Stimulated activated CD8-positive, alpha-beta memory T cell treated with anti-CD3 and anti-CD28 coated beads, Interleukin-7, amount 100 ng/mL, for 24 hours (primary cell): ENCODE data around the gene ACO2.
A peak's percentile ranks its signal among the peaks of the same experiment; 100 is the strongest.
"Not testable (repeated sequence)": the region's sequence is repeated elsewhere in the genome, so short reads cannot be mapped to it uniquely, and the experiment has no call there.

ENCODE experiments used
- DNase-seq: peaks from one replicate; pipeline ENCODE4 v3.0.0-alpha.2; 2020; ENCODE audit warnings: low read depth

Gene ACO2

DNA sequence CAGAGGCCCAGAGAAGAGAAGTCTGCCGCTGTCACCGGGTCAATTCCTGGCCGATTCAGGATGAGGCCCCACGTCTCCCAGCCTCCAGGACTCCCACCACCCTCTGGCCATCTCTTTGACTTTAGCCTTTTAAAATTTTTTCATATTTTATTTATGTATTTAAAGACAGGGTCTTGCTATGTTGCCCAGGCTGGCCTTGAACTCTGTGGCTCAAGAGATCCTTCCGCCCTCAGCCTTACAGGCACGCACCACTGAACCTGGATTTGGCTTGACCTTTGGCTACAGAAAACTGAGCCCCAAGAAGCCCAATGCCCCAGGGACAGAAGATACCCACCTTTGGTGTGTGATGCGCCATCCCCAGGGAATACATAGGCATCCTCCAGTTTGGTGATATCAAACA, 71.4 kb downstream of the ACO2 start:
- DNase-seq, result no peak

DNA sequence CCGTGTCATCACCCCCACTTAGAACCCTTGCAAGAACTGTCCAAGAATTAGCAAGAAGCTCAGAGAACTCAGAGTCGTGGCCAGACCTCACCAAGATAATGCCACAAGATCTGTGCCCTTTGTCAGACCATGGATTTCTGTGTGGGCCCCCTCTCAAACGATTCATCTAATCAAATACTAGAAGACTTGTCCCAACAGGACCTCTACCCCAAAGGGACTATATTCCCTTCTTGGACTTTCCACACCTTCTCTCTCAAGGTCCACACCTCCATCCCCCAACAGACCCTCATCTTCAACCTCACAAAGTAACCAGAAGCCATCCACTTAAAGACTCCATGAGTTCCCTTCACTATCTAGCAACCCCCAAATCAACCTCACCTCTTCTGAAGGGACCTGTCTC, 72.6 kb downstream of the ACO2 start:
- no peak for DNase-seq

DNA sequence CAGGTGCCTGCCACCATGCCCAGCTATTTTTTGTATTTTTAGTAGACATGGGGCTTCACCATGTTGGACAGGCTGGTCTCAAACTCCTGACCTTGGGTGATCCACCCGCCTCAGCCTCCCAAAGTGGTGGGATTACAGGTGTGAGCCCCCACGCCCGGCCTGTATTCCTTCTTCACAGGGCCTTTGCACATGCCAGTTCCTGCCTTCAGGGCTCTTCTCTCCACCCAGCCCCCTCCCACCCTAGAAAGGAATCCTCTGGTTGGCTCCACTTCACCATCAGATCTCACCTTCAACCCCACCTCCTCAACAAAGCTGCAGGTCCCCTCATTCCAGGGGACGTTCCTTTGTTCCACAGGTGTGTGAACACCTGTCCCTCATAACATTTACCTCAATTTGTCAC, 73.3 kb downstream of the ACO2 start:
- DNase-seq, result no peak

DNA sequence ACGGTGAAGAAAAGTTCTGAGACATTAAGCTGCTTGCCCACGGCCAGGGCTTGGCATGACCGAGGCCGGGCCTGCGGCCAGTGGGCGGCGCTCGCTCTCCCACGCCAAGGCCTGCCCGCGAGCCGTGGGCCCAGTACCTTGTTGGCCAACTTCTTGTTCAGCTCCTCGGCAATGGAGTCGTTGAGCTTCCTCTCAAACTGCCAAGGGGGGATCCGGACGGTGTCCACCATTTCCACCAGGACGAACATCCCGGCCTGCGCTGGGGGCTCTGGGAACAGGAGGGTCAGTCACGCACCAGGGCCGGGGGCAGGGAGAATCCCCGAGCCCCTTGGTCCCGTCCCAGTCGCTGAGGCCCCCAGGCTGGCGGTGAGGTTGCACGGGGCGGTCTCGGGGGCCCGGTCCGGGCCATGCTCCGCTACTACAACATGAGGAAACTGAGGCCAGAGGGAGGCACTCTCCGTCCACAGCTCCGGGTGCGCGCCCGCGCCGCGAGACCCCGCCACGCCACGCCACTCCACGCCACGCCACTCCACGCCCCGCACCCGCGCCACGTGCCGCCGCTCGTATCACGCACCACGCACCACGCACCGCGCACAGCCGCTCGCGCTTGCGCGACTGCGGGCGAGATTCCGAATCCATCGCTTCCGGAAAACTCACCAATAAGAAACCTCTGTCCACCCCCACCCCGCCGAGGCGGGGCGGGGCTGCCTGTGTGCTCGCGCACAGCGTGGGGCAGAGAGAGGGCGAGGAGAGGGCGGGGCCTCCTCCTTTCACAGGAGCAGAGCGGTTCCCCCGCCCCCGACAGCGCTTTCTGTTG, 75.1 kb downstream of the ACO2 start, which contains the start of gene POLR3H:
Gene POLR3H, minus strand, starts transcription at position 617 of the 817 bp plus-strand sequence. Its CDS starts 369 bp downstream, at position 248.
- DNase-seq, result peak; percentile 94

DNA sequence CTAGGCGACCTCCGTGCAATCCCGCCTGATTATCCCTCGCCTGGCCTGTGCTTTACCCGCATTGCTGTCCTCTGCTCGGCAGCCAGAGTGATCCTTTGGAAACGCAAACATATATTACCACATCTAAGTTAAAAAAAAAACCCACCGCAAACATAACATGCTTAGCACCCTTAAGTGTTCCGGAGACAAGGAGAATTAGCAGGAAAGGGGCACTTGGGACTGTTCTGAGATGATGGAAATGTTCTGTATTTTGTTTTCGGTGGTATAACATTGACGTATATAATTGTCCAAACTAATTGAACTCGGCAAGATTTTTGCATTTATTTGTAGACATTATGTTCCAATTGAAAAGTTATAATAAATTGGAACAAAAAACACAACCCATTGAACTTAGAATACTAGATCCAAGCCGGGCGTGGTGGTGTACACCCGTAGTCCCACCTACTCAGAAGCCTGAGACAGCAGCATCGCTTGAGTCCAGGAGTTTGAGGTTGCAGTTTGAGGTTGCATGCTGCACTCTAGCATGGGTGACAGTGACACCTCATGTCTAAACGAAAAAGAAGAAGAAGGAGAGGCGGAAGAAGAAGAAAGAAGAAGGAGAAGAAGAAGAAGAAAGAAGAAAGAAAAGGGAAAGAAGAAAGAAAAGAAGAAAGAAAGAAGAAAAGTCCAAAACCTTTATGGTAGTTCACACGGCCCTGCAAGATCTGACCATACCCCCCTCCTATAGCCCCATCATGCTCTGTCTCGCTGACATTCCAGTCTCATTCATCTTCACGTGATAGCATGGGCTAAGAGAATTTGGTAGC, 76.0 kb downstream of the ACO2 start:
- DNase-seq, result no peak

DNA sequence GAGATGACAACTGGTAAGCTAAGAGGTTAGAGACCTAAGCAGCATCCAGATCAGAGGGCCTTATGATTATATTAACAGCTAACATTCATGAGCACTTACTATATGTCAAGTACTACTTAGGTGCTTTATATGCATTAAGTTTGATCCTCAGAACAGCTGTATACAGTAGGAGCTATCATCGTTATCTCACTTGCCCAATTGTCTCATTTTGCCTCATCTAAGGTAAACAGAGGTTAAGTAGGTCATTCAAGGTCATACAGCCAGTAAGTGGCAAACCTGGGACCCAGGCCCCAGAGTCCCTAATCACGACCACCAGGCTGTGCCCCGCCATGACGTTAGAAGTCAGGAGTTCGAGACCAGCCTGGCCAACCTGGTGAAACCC, 79.9 kb downstream of the ACO2 start:
- DNase-seq, result no peak

DNA sequence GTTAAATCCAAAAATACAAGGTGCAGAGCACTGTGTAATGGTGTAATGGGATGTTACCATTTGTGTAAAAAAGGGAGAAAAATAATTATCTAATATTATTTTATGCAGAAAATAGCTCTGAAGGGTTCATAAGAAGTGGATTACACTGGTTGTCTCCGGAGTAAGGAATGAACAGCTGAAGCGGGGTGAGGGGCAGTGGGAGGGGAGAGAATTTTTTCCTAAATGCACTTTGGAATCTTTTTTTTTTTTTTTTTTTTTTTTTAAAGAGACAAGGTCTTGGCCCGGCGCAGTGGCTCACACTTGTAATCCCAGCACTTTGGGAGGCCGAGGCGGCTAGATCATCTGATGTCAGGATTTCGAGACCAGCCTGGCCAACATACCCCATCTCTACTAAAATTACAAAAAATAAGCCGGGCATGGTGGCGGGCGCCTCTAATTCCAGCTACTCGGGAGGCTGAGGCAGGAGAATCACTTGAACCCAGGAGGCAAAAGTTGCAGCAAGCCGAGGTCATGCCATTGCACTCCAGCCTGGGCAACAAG, 82.1 kb downstream of the ACO2 start:
- DNase-seq, result no peak

DNA sequence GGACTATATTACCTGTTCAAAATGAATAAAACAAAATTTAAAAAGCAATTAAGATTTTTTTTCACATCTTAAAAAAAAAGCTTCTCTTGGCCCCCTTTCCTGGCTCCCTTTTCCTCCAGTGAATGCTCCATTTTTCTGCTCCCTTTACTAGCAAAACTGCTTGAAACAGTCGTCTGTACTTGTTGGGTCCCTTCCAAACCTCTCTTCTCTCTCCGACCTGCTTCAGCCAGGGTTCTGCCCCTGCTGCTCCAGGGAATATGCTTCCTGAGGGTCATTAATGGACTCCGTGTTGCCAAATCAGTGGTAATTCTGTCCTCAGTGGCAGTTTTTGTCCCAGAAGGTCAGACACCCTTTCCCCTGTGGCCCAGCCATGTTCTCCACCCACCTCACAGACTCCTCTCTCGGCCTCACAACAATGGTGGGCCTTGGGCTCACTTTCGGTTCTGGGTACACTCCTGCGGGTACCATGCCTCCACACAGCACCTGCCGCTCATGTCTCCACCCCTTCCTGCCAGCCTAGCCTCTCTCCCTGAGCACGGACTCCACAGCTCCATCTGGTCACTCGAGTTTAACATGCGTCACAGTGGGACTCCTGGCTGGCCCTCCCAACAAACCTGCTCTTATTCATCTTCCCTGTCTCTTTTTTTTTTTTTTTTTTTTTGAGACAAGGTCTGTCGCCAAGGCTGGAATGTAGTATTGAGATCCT, 83.1 kb downstream of the ACO2 start:
- no peak for DNase-seq

DNA sequence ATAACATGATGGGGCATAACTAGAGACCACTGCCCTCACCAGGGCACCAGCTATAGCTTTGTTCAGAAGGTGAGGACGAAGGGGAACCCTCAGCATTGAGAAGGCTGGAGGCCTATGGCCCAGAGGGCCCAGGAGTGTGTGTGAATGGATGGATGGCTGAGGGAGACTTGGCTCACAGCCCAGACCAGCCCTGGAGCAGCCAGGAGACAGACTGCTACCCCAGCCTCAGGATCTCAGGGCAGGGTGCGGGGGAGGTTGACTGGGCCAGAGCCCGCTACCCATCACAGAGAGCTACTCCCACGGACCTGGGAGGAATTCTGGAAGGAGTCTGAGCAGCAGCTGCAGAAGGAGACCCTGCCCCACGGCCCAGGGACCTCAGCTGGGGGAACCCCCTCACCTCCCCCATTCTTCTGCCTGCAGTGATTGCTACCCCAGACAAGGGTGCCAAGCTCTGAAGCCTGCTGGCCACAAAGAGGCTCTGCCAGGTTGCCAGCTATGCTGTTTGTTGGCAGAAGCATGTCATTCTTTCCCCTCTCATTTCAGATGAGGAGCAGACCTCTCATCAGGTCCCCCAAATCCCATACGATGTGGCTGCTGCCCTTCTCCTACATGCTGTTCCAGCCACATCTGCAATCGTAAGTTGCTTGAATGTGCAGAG, 86.5 kb downstream of the ACO2 start:
- no peak for DNase-seq

DNA sequence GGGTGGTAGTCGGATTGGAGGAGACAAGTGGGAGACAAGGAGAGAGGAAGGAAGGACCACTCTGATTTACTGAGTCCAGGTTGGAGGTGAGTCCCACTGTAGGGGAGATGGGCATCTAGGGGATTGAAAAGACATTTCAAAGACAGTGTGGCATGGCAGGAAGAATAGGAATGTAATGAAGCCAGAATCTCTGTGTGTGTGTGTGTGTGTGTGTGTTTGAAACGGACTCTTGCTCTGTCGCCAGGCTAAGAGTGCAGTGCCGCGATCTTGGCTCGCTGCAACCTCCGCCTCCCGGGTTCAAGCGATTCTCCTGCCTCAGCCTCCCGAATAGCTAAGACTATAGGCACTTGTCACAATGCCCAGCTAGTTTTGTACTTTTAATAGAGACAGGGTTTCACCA, 87.6 kb downstream of the ACO2 start:
- DNase-seq, result no peak

DNA sequence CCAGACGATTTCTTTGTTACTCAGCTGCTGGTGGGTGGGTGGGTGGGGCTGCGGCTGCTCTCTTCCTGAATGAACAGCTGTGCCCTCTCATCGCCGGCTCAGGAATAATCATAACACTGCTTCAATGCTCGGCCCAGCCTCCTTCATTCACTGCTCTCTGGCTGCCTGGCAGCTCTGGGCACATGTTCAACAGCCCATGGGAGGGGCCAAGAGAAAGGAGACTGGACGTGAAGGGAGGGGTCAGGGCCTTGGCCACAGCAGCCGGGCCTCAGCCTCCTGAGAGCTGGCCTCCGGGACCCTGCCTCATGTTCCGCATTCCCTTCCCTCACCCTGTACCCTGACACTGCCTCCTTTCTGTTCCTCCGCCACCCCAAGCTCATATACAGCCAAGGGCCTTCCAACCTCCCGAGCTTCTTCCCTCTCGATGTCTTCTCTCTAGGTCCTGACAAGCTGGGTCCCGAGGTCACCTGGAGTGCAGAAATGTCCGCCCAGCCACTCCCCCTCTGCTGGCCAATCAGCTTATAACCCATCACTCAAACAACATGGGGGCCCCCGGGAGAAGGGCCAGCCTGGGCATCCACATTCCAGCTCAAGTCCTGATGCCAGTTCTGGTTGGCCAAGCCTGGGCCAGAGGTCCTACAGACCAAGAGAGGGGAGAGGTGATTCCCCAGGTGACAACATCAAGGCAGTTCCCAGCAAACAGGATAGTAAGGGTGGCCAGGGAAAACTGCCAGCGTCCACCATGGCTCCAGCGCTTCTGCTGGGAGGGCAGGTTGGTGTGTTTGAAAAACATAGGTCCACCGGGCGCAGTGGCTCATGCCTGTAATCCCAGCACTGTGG, 88.7 kb downstream of the ACO2 start:
- no peak for DNase-seq

DNA sequence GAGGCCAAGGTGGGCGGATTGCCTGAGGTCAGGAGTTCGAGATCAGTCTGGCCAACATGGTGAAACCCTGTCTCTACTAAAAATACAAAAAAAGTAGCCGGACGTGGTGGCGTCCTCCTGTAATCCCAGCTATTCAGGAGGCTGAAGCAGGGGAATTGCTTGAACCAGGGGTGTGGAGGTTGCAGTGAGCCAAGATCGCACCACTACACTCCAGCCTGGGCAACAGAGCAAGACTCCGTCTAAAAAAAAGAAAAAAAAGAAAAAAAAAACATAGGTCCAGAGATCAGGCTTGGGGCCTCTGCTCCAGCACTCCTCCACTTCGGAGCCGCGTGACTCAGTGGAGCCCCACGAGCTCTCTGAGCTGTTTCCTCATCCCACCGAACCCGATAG, 89.3 kb downstream of the ACO2 start:
- DNase-seq, result not testable (repeated sequence)

DNA sequence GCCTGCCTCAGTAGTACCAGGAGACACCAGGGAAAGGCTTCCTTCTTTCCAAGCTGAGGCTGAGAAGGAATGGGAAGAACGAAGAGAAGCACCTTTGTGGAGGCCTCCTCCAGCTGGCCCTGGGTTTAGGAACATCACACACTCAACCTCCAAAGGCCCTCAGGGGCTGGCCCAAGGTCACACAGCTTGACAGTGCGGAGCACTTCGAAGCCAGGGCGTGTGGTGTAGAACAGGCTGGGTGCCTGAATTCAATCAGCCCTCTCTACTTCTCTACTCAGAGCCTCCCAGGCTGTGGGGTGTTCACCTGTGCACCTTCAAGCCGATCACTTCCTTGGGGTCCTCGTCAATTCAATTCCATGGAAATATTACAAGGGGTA, 91.2 kb downstream of the ACO2 start:
- no peak for DNase-seq

DNA sequence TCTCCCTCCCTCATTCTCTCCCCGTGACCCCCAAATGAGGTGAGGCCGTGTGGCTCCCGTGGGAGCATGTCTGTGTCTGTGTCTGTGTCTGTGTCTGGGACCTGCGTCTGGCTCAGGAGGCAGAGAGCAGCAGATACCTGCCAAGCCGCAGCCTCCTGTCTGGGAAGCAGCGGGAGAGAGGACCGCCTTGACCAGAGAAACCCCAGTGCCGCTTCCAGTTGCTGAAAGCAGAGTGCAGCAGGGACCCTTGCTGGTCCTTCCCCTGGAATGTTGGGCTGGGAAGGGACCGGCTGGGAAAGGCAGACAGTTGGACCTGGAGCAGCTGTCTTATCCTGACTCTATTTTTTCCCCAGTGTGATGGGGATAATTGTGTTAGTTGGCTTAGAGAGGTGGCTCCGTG, 92.4 kb downstream of the ACO2 start:
- no peak for DNase-seq

DNA sequence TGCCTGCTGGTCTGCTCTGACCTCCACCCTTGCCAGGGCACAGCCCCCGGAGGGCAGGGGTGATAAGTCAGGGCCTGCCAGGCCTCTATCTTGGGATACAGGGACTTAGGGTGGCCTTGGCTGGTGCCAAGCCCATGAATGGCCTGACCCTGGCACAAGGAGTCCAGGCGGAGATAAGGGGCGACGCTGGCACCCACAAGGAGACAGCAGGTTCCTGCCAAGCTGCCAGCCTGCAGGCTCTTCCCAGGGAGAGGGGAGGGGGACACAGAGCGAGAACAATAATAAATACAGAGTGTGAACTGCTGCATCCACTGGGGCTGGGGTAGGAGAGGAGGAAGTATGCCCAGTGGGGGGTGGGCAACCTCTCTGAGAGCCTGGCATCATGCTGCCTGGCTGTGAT, 92.9 kb downstream of the ACO2 start:
- no peak for DNase-seq

DNA sequence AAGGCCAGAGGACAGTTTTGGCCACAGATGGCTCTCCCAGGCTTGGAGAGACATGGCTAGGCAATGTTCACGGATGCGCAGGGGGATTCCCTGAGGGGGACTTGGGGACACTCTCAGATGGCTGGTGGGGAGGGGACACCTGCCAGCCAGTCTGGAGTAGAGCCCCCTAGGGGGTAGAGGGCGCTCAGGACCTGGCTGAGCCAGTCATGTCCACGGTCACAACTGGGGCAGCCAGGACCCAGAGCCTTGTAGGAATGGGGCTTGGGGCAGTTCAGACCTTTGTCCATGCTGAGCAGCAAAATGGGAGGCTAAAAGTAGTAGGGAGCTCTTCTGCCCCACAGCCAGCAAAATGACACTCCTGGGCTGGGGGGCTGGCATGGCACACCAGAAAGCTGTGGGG, 93.5 kb downstream of the ACO2 start:
- DNase-seq, result no peak

DNA sequence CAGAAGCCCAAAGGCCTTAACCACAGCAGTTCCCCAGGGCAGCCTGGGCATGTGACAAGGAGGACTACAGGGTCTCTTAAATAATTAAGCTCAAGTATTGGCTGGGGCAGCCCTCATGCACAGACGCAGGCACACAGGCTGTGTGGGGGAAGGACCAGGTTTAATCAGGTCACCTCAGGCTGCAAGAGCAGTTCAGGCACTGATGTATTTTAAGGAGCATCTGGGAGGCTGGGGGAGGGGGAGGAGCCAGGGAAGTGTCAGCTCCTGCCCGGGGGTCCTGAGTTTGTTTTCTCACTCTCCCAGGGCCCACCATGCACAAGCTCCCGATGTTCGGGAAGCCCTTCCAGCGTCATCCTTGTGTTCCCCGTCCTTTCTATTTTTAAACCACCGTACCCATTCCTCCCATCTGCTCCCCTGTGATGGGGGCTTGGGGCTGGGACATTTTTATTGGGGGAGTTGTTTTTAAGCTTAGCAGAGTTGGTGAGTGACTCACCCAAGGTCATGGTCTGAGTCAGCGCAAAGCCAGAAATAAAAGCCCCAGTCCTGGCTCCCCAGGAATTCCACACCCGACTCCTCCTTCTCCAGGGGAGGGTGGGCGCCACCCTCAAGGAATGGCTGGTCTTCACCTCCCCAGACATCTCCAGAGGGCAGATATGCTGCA, 94.3 kb downstream of the ACO2 start:
- DNase-seq, result no peak

DNA sequence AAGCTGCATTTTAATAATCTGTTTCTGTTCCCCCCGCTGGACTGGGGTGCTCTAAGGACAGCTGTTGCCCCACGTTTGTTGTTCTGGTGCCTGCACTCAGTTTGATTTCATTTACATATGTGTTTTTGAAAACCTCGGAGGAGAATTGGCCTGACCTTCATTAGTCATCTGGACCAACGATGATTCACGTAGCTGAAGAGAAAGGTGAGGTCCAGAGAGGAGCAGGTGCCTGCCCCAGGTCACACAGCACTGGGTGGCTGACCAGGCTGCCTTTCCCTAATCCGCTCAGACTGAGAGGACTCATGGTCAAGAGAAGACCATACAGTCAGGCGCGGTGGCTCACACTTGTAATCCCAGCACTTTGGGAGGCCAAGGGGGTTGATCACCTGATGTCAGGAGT, 95.6 kb downstream of the ACO2 start:
- DNase-seq, result no peak

DNA sequence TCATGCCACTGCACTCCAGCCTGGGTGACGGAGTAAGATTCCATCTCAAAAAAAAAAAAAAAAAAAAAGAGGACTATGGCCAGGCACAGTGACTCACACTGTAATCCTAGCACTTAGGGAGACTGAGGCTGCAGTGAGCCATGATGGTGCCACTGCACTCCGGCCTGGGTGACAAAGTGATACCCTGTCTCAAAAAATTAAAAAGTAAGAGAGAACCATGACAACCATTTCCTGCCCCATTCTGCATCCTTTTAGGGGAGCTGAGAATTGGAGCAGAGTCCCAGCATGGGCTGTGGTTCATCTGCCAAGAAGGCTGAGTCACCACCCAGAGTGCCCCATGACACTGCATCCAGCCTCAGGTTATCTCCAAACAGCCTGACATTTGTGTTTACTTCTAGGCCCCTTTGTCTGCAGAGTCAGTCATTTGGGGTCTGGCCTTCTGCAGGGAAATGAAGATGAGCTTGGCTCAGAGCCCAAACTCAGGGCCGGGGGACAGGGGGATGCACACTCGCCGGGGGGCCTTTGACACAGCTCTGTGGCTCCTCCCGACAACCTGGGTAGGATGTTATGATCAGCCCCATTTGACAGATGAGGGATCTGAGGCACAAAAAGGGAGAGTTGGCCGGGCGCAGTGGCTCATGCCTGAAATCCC, 96.6 kb downstream of the ACO2 start:
- no peak for DNase-seq

DNA sequence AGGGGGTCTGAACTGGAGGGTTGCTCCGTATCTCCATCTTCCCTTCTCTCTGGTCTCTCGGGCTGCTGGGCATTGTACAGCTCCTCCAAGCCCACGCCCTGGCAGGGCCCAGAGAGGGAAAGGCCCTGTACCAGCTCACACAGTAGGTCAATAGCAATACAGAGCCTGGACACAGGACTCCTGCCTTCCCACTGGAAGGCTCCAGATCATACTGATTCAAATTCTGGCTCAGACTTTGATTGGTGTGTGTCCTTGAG, 98.5 kb downstream of the ACO2 start:
- DNase-seq, result no peak
